Measurements from ENCODE around the gene WWOX.
"Not testable (repeated sequence)": the region's sequence is repeated elsewhere in the genome, so short reads cannot be mapped to it uniquely, and the experiment has no call there.

DNA sequence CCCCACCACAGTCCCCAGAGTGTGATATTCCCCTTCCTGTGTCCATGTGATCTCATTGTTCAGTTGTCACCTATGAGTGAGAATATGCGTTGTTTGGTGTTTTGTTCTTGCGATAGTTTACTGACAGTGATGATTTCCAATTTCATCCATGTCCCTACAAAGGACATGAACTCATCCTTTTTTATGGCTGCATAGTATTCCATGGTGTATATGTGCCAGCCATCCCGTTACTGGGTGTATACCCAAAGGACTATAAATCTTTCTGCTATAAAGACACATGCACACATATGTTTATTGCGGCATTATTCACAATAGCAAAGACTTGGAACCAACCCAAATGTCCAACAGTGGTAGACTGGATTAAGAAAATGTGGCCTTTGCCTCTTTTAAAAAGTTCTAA is 952.7 kb downstream of the WWOX start:
- TF ChIP-seq, protein P1, sequence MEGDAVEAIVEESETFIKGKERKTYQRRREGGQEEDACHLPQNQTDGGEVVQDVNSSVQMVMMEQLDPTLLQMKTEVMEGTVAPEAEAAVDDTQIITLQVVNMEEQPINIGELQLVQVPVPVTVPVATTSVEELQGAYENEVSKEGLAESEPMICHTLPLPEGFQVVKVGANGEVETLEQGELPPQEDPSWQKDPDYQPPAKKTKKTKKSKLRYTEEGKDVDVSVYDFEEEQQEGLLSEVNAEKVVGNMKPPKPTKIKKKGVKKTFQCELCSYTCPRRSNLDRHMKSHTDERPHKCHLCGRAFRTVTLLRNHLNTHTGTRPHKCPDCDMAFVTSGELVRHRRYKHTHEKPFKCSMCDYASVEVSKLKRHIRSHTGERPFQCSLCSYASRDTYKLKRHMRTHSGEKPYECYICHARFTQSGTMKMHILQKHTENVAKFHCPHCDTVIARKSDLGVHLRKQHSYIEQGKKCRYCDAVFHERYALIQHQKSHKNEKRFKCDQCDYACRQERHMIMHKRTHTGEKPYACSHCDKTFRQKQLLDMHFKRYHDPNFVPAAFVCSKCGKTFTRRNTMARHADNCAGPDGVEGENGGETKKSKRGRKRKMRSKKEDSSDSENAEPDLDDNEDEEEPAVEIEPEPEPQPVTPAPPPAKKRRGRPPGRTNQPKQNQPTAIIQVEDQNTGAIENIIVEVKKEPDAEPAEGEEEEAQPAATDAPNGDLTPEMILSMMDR (conservative IDR thresholded peaks at IDR 0.05) = not testable (repeated sequence)
- not testable (repeated sequence) for TF ChIP-seq EZH2 (IDR thresholded peaks at IDR 0.05; ENCODE audit: low read depth)

Measured in PC-9 (cell line).